ENCODE results near the gene KIR3DL2. TPM values are rescaled to one million over a fixed set of nuclear protein-coding genes. Genes with fewer than 3 reads are reported as not detected.
A peak's percentile ranks its signal among the peaks of the same experiment; 100 is the strongest.
"Not testable (repeated sequence)": the region's sequence is repeated elsewhere in the genome, so short reads cannot be mapped to it uniquely, and the experiment has no call there.

KIR3DL2 gene
- total and polyA plus RNA-seq, 2 experiments from 2014 or later, result not detected

- Histone ChIP-seq H3K79me2 (replicated peaks; ENCODE audit: insufficient read depth) (no peaks in the 10 kb centered on the region), H3K4me3 (no peak overlapping the region), H3K27me3 (ENCODE audit: insufficient read depth) (no peaks in the 10 kb centered on the region), H3K36me3 (ENCODE audit: insufficient read depth) (no peaks in the 10 kb centered on the region), H3K9me2 (ENCODE audit: insufficient read depth) (no peaks in the 10 kb centered on the region), H3K27ac (ENCODE audit: low read depth) (no peak overlapping the region), H3K4me2 (peak overlapping the region; percentile 64; the same call in 1 of the 2 replicates), H4K20me1 (replicated peaks; ENCODE audit: insufficient read depth) (no peaks in the 10 kb centered on the region), H2AFZ (peak overlapping the region; percentile 94), H3K4me1 (ENCODE audit: insufficient read depth) (peaks cover 18% of the 10 kb centered on the region; the same call in 1 of the 2 replicates), H3F3A (replicated peaks; ENCODE audit: low read depth) (peaks cover 5% of the 10 kb centered on the region; the same call in 1 of the 2 replicates)
- H3K9me3 Mint-ChIP-seq, result peaks cover 25% of the 10 kb centered on the region
- H3K27ac Mint-ChIP-seq, result no peak overlapping the region
- peaks cover 15% of the 10 kb centered on the region; the same call in 2 of the 3 replicates for H3K4me1 Mint-ChIP-seq
- TF ChIP-seq ZNF114 (CRISPR knock-in tag; IDR thresholded peaks at IDR 0.05) (no peak), ZNF331 (CRISPR knock-in tag; IDR thresholded peaks at IDR 0.05; ENCODE audit: low read depth) (no peak), NANOG (IDR thresholded peaks at IDR 0.05; ENCODE audit: borderline replicate concordance) (no peak), CTCF (conservative IDR thresholded peaks at IDR 0.05; ENCODE audit: low read depth in 2 of 2) (no peak), EZH2phosphoT487 (IDR thresholded peaks at IDR 0.05; ENCODE audit: unreplicated experiment) (no peak)
- no peak for DNase-seq (ENCODE audit: low spot score)
- no peak for ATAC-seq
- H3K36me3 Mint-ChIP-seq (ENCODE audit: low read depth), result peaks cover 2% of the 10 kb centered on the region; the same call in 2 of the 3 replicates
- no peak overlapping the region for H3K4me3 Mint-ChIP-seq
- H3K27me3 Mint-ChIP-seq (ENCODE audit: insufficient read depth, low read depth, poor library complexity), result peaks cover 6% of the 10 kb centered on the region
Measured at GRCh38 chr19:54906819-54907218, 56.6 kb downstream of the KIR3DL2 start.

DNA sequence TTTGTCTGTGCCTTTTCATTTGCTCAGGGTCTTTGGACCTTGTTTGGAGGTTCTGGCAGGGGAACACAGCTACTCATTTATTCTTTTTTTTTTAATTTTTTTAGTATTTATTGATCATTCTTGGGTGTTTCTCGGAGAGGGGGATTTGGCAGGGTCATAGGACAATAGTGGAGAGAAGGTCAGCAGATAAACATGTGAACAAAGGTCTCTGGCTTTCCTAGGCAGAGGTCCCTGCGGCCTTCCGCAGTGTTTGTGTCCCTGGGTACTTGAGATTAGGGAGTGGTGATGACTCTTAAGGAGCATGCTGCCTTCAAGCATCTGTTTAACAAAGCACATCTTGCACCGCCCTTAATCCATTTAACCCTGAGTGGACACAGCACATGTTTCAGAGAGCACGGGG lies 57.7 kb downstream of the KIR3DL2 start:
- ATAC-seq, result not testable (repeated sequence)

More for the DNA sequence above, 57.7 kb downstream of the KIR3DL2 start:
- peaks cover 18% of the 10 kb centered on the region; the same call in 1 of the 2 replicates for H3K4me1 ChIP-seq (ENCODE audit: insufficient read depth)
- not testable (repeated sequence) for H3K4me3 ChIP-seq; H2AFZ ChIP-seq; H3K36me3 Mint-ChIP-seq (ENCODE audit: low read depth); H3K9me2 ChIP-seq (ENCODE audit: insufficient read depth); H3K4me3 Mint-ChIP-seq; H3K79me2 ChIP-seq (replicated peaks; ENCODE audit: insufficient read depth); H3K36me3 ChIP-seq (ENCODE audit: insufficient read depth); H3K27ac ChIP-seq (ENCODE audit: low read depth); H3K27me3 Mint-ChIP-seq (ENCODE audit: insufficient read depth, low read depth, poor library complexity); H3K27ac Mint-ChIP-seq; H3K4me2 ChIP-seq; H4K20me1 ChIP-seq (replicated peaks; ENCODE audit: insufficient read depth); DNase-seq (ENCODE audit: low spot score); H3F3A ChIP-seq (replicated peaks; ENCODE audit: low read depth); H3K27me3 ChIP-seq (ENCODE audit: insufficient read depth)
- H3K9me3 Mint-ChIP-seq, result peaks cover 30% of the 10 kb centered on the region
- H3K4me1 Mint-ChIP-seq, result peaks cover 15% of the 10 kb centered on the region; the same call in 2 of the 3 replicates

Small RNAs within 50 kb of the gene (small RNA-seq; reads per million reads assigned to genes)
- 0.22 reads per million for gene RNU6-222P (ENCODE audit: low replicate concordance)

Other genes starting within 250 kb of the KIR3DL2 start
- gene LILRB1, start 220.0 kb upstream of the KIR3DL2 start, total RNA-seq (2014; rRNA removed; shearing (Covaris generic)), result 0.14 TPM in 1 of 2 replicates, not detected in the other
- gene LILRB1, start 220.0 kb upstream of the KIR3DL2 start, polyA plus RNA-seq (2016; fragmentation: Nextera tagmentation; extraction: Ambion mirVana), result 0.12 TPM in 1 of 2 replicates, not detected in the other
- gene LILRB4, start 187.5 kb upstream of the KIR3DL2 start, total RNA-seq (2014; rRNA removed; shearing (Covaris generic)), result not detected in 2 replicates
- not detected in 2 replicates for gene LILRB4, start 187.5 kb upstream of the KIR3DL2 start, polyA plus RNA-seq (2016; fragmentation: Nextera tagmentation; extraction: Ambion mirVana)
- gene KIR3DL3, start 126.0 kb upstream of the KIR3DL2 start, total RNA-seq (2014; rRNA removed; shearing (Covaris generic)), result not detected in 2 replicates
- not detected in 2 replicates for gene KIR3DL3, start 126.0 kb upstream of the KIR3DL2 start, polyA plus RNA-seq (2016; fragmentation: Nextera tagmentation; extraction: Ambion mirVana)
- not detected in 2 replicates for gene KIR2DL3, start 111.9 kb upstream of the KIR3DL2 start, total RNA-seq (2014; rRNA removed; shearing (Covaris generic))
- not detected in 2 replicates for gene KIR2DL3, start 111.9 kb upstream of the KIR3DL2 start, polyA plus RNA-seq (2016; fragmentation: Nextera tagmentation; extraction: Ambion mirVana)
- gene KIR2DL1, start 80.7 kb upstream of the KIR3DL2 start, total RNA-seq (2014; rRNA removed; shearing (Covaris generic)), result not detected in 2 replicates
- not detected in 2 replicates for gene KIR2DL1, start 80.7 kb upstream of the KIR3DL2 start, polyA plus RNA-seq (2016; fragmentation: Nextera tagmentation; extraction: Ambion mirVana)
- gene KIR2DL4, start 46.8 kb upstream of the KIR3DL2 start, total RNA-seq (2014; rRNA removed; shearing (Covaris generic)), result not detected in 2 replicates
- not detected in 2 replicates for gene KIR2DL4, start 46.8 kb upstream of the KIR3DL2 start, polyA plus RNA-seq (2016; fragmentation: Nextera tagmentation; extraction: Ambion mirVana)
- gene KIR3DL1, start 34.0 kb upstream of the KIR3DL2 start, total RNA-seq (2014; rRNA removed; shearing (Covaris generic)), result not detected in 2 replicates
- not detected in 2 replicates for gene KIR3DL1, start 34.0 kb upstream of the KIR3DL2 start, polyA plus RNA-seq (2016; fragmentation: Nextera tagmentation; extraction: Ambion mirVana)
- not detected in 2 replicates for gene KIR2DS4, start 17.8 kb upstream of the KIR3DL2 start, total RNA-seq (2014; rRNA removed; shearing (Covaris generic))
- not detected in 2 replicates for gene KIR2DS4, start 17.8 kb upstream of the KIR3DL2 start, polyA plus RNA-seq (2016; fragmentation: Nextera tagmentation; extraction: Ambion mirVana)
- not detected in 2 replicates for gene FCAR, start 23.8 kb downstream of the KIR3DL2 start, total RNA-seq (2014; rRNA removed; shearing (Covaris generic))
- not detected in 2 replicates for gene FCAR, start 23.8 kb downstream of the KIR3DL2 start, polyA plus RNA-seq (2016; fragmentation: Nextera tagmentation; extraction: Ambion mirVana)
- 0.78 and 2.0 TPM in 2 replicates for gene NCR1, start 55.7 kb downstream of the KIR3DL2 start, total RNA-seq (2014; rRNA removed; shearing (Covaris generic))
- gene NCR1, start 55.7 kb downstream of the KIR3DL2 start, polyA plus RNA-seq (2016; fragmentation: Nextera tagmentation; extraction: Ambion mirVana), result 1.6 and 1.8 TPM in 2 replicates
- gene NLRP7, start 97.1 kb downstream of the KIR3DL2 start, total RNA-seq (2014; rRNA removed; shearing (Covaris generic)), result 1.8 and 2.2 TPM in 2 replicates
- 1.2 and 1.4 TPM in 2 replicates for gene NLRP7, start 97.1 kb downstream of the KIR3DL2 start, polyA plus RNA-seq (2016; fragmentation: Nextera tagmentation; extraction: Ambion mirVana)
- 126 and 128 TPM in 2 replicates for gene NLRP2, start 115.9 kb downstream of the KIR3DL2 start, total RNA-seq (2014; rRNA removed; shearing (Covaris generic))
- 51.7 and 54.8 TPM in 2 replicates for gene NLRP2, start 115.9 kb downstream of the KIR3DL2 start, polyA plus RNA-seq (2016; fragmentation: Nextera tagmentation; extraction: Ambion mirVana)
- 0.17 TPM in 1 of 2 replicates, not detected in the other for gene GP6, start 187.8 kb downstream of the KIR3DL2 start, total RNA-seq (2014; rRNA removed; shearing (Covaris generic))
- 1.3 TPM in 2 replicates for gene GP6, start 187.8 kb downstream of the KIR3DL2 start, polyA plus RNA-seq (2016; fragmentation: Nextera tagmentation; extraction: Ambion mirVana)
- 32.3 and 36.5 TPM in 2 replicates for gene RDH13, start 212.7 kb downstream of the KIR3DL2 start, total RNA-seq (2014; rRNA removed; shearing (Covaris generic))
- 23.0 and 28.0 TPM in 2 replicates for gene RDH13, start 212.7 kb downstream of the KIR3DL2 start, polyA plus RNA-seq (2016; fragmentation: Nextera tagmentation; extraction: Ambion mirVana)
- gene EPS8L1, start 225.4 kb downstream of the KIR3DL2 start, total RNA-seq (2014; rRNA removed; shearing (Covaris generic)), result 40.6 and 47.5 TPM in 2 replicates
- gene EPS8L1, start 225.4 kb downstream of the KIR3DL2 start, polyA plus RNA-seq (2016; fragmentation: Nextera tagmentation; extraction: Ambion mirVana), result 51.2 and 61.3 TPM in 2 replicates